Uterus (tissue), 2 donors: ENCODE results near the gene DALRD3.

Experiments
- POLR2A ChIP-seq, 2 donors: fragments of 450-650 bp; IDR thresholded peaks; one replicate each; pipeline ENCODE4 v1.6.1; 2016; ENCODE audit warnings: antibody characterized with exemption in 2 of 2, mild to moderate bottlenecking in 1 of 2, moderate library complexity in 1 of 2
- TF ChIP-seq, protein P1 (sequence below), 4 experiments: fragments of 200-600 bp in 2 of 4; fragments of 450-650 bp in 2 of 4; sonication (generic) in 2 of 4; IDR thresholded peaks; one replicate each; pipeline ENCODE4 v1.5.1; 2016 to 2019; ENCODE audit warnings: antibody characterized with exemption in 4 of 4, mild to moderate bottlenecking in 2 of 4, moderate library complexity in 1 of 4

GRCh38 chr3:49058011-49058410 is 39.6 kb upstream of the DALRD3 start:
- TF ChIP-seq, protein P1, sequence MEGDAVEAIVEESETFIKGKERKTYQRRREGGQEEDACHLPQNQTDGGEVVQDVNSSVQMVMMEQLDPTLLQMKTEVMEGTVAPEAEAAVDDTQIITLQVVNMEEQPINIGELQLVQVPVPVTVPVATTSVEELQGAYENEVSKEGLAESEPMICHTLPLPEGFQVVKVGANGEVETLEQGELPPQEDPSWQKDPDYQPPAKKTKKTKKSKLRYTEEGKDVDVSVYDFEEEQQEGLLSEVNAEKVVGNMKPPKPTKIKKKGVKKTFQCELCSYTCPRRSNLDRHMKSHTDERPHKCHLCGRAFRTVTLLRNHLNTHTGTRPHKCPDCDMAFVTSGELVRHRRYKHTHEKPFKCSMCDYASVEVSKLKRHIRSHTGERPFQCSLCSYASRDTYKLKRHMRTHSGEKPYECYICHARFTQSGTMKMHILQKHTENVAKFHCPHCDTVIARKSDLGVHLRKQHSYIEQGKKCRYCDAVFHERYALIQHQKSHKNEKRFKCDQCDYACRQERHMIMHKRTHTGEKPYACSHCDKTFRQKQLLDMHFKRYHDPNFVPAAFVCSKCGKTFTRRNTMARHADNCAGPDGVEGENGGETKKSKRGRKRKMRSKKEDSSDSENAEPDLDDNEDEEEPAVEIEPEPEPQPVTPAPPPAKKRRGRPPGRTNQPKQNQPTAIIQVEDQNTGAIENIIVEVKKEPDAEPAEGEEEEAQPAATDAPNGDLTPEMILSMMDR (IDR thresholded peaks at IDR 0.05) = no peak
- no peak for TF ChIP-seq POLR2A (IDR thresholded peaks at IDR 0.05)
